Ascending aorta (tissue), 2 donors: ENCODE data around the gene MYZAP. TPM values are rescaled to one million over a fixed set of nuclear protein-coding genes. Genes with fewer than 3 reads are reported as not detected.
"Not testable (repeated sequence)": the region's sequence is repeated elsewhere in the genome, so short reads cannot be mapped to it uniquely, and the experiment has no call there.

ENCODE experiments used
- DNase-seq, 2 donors: peaks; one replicate each; pipeline ENCODE4 v3.0.0-alpha.2; 2019; ENCODE audit warnings: low spot score in 2 of 2
- H3K27ac ChIP-seq, 2 donors: fragments of 200-600 bp; sonication (generic); one replicate each; pipeline ENCODE4 v1.5.1; 2016 to 2017; ENCODE audit warnings: mild to moderate bottlenecking in 1 of 2
- H3K27me3 ChIP-seq: fragments of 200-600 bp; sonication (generic); one replicate; pipeline ENCODE4 v1.5.1; 2017
- H3K36me3 ChIP-seq, 2 donors: fragments of 200-600 bp; sonication (generic); one replicate each; pipeline ENCODE4 v1.5.1; 2016
- H3K4me1 ChIP-seq, 2 donors: fragments of 200-600 bp; sonication (generic); one replicate each; pipeline ENCODE4 v1.5.1; 2016 to 2017; ENCODE audit warnings: mild to moderate bottlenecking in 1 of 2
- H3K4me3 ChIP-seq, 2 donors: fragments of 200-600 bp; sonication (generic); one replicate each; pipeline ENCODE4 v1.5.1; 2016 to 2017; ENCODE audit warnings: mild to moderate bottlenecking in 1 of 2
- H3K9me3 ChIP-seq, 2 donors: fragments of 200-600 bp; sonication (generic); one replicate each; pipeline ENCODE4 v1.5.1; 2016
- CTCF ChIP-seq, 3 experiments: fragments of 200-600 bp in 2 of 3; fragments of 450-650 bp in 1 of 3; sonication (generic) in 2 of 3; IDR thresholded peaks; one replicate each; pipeline ENCODE4 v1.5.1; 2016 to 2019; ENCODE audit warnings: antibody characterized with exemption in 3 of 3, mild to moderate bottlenecking in 1 of 3, moderate library complexity in 1 of 3
- intact Hi-C: fragments of 100-400 bp; cut with DNase I; formaldehyde crosslinking; loops from one replicate; pipeline ENCODE4 v1.15.1; 2023
- total RNA-seq: library from RNA; depleted of rRNA; stranded (reverse); fragments of >200 nt; gene quantifications from one replicate; pipeline ENCODE4 v1.1.0, GENCODE V29; 2016

MYZAP gene
- total RNA-seq, 1 donor from 2014 or later: 7.6 TPM

GRCh38 chr15:57611123-57611522 lies 19.4 kb downstream of the MYZAP start:
- no peak for TF ChIP-seq CTCF (IDR thresholded peaks at IDR 0.05)
- DNase-seq: no peak
- no peaks in the 10 kb centered on the region for H3K27me3 ChIP-seq
- H3K4me1 ChIP-seq: peaks cover 3% of the 10 kb centered on the region in 2 donors
- H3K9me3 ChIP-seq: no peaks in the 10 kb centered on the region
- no peak overlapping the region for H3K4me3 ChIP-seq
- H3K27ac ChIP-seq: no peak overlapping the region
- no peaks in the 10 kb centered on the region for H3K36me3 ChIP-seq
- intact Hi-C loops: no loop called here

- Histone ChIP-seq H3K4me1 (peaks cover 3% of the 10 kb centered on the region in 2 donors), H3K27me3 (no peaks in the 10 kb centered on the region), H3K27ac (peak overlapping the region in 1 of 2 donors; percentile 37), H3K9me3 (no peaks in the 10 kb centered on the region), H3K4me3 (no peak overlapping the region), H3K36me3 (no peaks in the 10 kb centered on the region)
- TF ChIP-seq CTCF (IDR thresholded peaks at IDR 0.05): peak; percentile 24 to 59 (median 28)
- intact Hi-C loops: loop anchor here (1.0 kb wide), 1 partner anchor 52 kb away; no protein-coding TSS in a partner anchor
- peak in 1 of 2 donors; percentile 74 for DNase-seq
Observed at GRCh38 chr15:57611938-57612337, 20.2 kb downstream of the MYZAP start.

- no peaks in the 10 kb centered on the region for H3K27me3 ChIP-seq
- intact Hi-C loops: no loop called here
- peaks cover 3% of the 10 kb centered on the region in 2 donors for H3K4me1 ChIP-seq
- no peaks in the 10 kb centered on the region for H3K36me3 ChIP-seq
- H3K27ac ChIP-seq: no peak overlapping the region
- no peak for DNase-seq
- no peak overlapping the region for H3K4me3 ChIP-seq
- TF ChIP-seq CTCF (IDR thresholded peaks at IDR 0.05): no peak
- H3K9me3 ChIP-seq: no peaks in the 10 kb centered on the region
Observed at GRCh38 chr15:57614241-57614640, 22.5 kb downstream of the MYZAP start.

- intact Hi-C loops, H3K27ac ChIP-seq, DNase-seq, H3K27me3 ChIP-seq, H3K36me3 ChIP-seq, H3K4me1 ChIP-seq, H3K9me3 ChIP-seq, H3K4me3 ChIP-seq: not testable (repeated sequence)
Observed at GRCh38 chr15:57615951-57616496, 24.3 kb downstream of the MYZAP start.

GRCh38 chr15:57618325-57618724 lies 26.6 kb downstream of the MYZAP start:
- no peaks in the 10 kb centered on the region for H3K9me3 ChIP-seq
- H3K36me3 ChIP-seq: no peaks in the 10 kb centered on the region
- DNase-seq: no peak
- no peaks in the 10 kb centered on the region for H3K4me1 ChIP-seq
- no peaks in the 10 kb centered on the region for H3K27me3 ChIP-seq
- intact Hi-C loops: no loop called here
- no peak overlapping the region for H3K4me3 ChIP-seq
- H3K27ac ChIP-seq: no peak overlapping the region
- TF ChIP-seq CTCF (IDR thresholded peaks at IDR 0.05): no peak

- no peaks in the 10 kb centered on the region for H3K4me1 ChIP-seq
- no peaks in the 10 kb centered on the region for H3K9me3 ChIP-seq
- no peaks in the 10 kb centered on the region for H3K36me3 ChIP-seq
- DNase-seq: no peak
- no peaks in the 10 kb centered on the region for H3K27me3 ChIP-seq
- H3K4me3 ChIP-seq: no peak overlapping the region
- H3K27ac ChIP-seq: no peak overlapping the region
- TF ChIP-seq CTCF (IDR thresholded peaks at IDR 0.05): no peak
- intact Hi-C loops: no loop called here
Observed at GRCh38 chr15:57619746-57620145, 28.0 kb downstream of the MYZAP start.
